CD14-positive monocyte (primary cell): ENCODE data around the gene AKAP6. TPM values are rescaled to one million over a fixed set of nuclear protein-coding genes. Genes with fewer than 3 reads are reported as not detected.

Experiments
- DNase-seq, 3 donors: peaks; one replicate each; pipeline ENCODE4 v3.0.0-alpha.2; 2011 to 2022
- H2AFZ ChIP-seq: 2 replicates; pipeline ENCODE4 v1.6.0; 2012; ENCODE audit warnings: mild to moderate bottlenecking, low read depth, low read length, inconsistent platforms; ENCODE audit not compliant: insufficient read depth, poor library complexity, severe bottlenecking
- H3K27ac ChIP-seq, 2 donors: 1 replicate in 1 of 2; 2 replicates in 1 of 2; pipeline ENCODE4 v1.5.1; 2012 to 2013; ENCODE audit warnings: low read length in 2 of 2, control low read depth in 1 of 2, inconsistent platforms in 1 of 2, low read depth in 1 of 2, mild to moderate bottlenecking in 1 of 2
- H3K27me3 ChIP-seq, 2 donors: one replicate each; pipeline versions ENCODE4 v1.6.0 to v1.6.1; 2011 to 2013; ENCODE audit warnings: low read length in 2 of 2; ENCODE audit not compliant: control insufficient read depth in 2 of 2, insufficient read depth in 2 of 2
- H3K36me3 ChIP-seq, 2 donors: replicated peaks in 1 of 2; 1 replicate in 1 of 2; 2 replicates in 1 of 2; pipeline versions ENCODE4 v1.5.1 to v1.6.1; 2012 to 2013; ENCODE audit warnings: low read length in 2 of 2, control low read depth in 1 of 2, inconsistent platforms in 1 of 2, mild to moderate bottlenecking in 1 of 2; ENCODE audit not compliant: insufficient read depth in 2 of 2, control insufficient read depth in 1 of 2
- H3K4me1 ChIP-seq, 2 donors: 1 replicate in 1 of 2; 2 replicates in 1 of 2; pipeline versions ENCODE4 v1.5.1 to v1.6.1; 2012 to 2013; ENCODE audit warnings: low read length in 2 of 2, control low read depth in 1 of 2, inconsistent platforms in 1 of 2, mild to moderate bottlenecking in 1 of 2, moderate library complexity in 1 of 2; ENCODE audit not compliant: insufficient read depth in 2 of 2, control insufficient read depth in 1 of 2
- H3K4me2 ChIP-seq: replicated peaks from 2 replicates; pipeline ENCODE3; 2012; ENCODE audit warnings: low read length, moderate library complexity, mild to moderate bottlenecking; ENCODE audit not compliant: poor library complexity, severe bottlenecking; ENCODE audit errors: extremely low read depth
- H3K4me3 ChIP-seq, 3 experiments: fragments of 200-600 bp in 1 of 3; sonication (generic) in 1 of 3; replicated peaks in 1 of 3; 1 replicate in 2 of 3; 2 replicates in 1 of 3; pipeline ENCODE4 v1.5.1; 2011 to 2013; ENCODE audit warnings: low read length in 3 of 3, mild to moderate bottlenecking in 3 of 3, control low read depth in 2 of 3, low read depth in 2 of 3, inconsistent platforms in 1 of 3, moderate library complexity in 1 of 3
- H3K79me2 ChIP-seq: 2 replicates; pipeline ENCODE4 v1.6.0; 2012; ENCODE audit warnings: mild to moderate bottlenecking, control low read depth, inconsistent platforms, low read length, moderate library complexity; ENCODE audit not compliant: insufficient read depth
- H3K9ac ChIP-seq: 2 replicates; pipeline ENCODE4 v1.6.0; 2017; ENCODE audit warnings: low read length, mild to moderate bottlenecking; ENCODE audit not compliant: insufficient read depth, poor library complexity, severe bottlenecking
- H3K9me3 ChIP-seq, 2 donors: replicated peaks in 1 of 2; 1 replicate in 1 of 2; 2 replicates in 1 of 2; pipeline versions ENCODE4 v1.5.1 to v1.6.1; 2012 to 2013; ENCODE audit warnings: low read length in 2 of 2, control low read depth in 1 of 2; ENCODE audit not compliant: control insufficient read depth in 1 of 2, insufficient read depth in 1 of 2
- H4K20me1 ChIP-seq: 2 replicates; pipeline ENCODE4 v1.6.0; 2012; ENCODE audit warnings: mild to moderate bottlenecking, low read length, control low read depth, moderate library complexity; ENCODE audit not compliant: insufficient read depth
- H3K27ac Mint-ChIP-seq, 7 donors: one replicate each; pipeline ENCODE4 v1.8.0; 2020; ENCODE audit warnings: mild to moderate bottlenecking in 7 of 7, mixed read lengths in 7 of 7, moderate library complexity in 6 of 7, inconsistent platforms in 2 of 7
- H3K27me3 Mint-ChIP-seq, 3 donors: one replicate each; pipeline ENCODE4 v1.8.0; 2021 to 2022; ENCODE audit warnings: low read depth in 3 of 3, mild to moderate bottlenecking in 3 of 3, mixed read lengths in 3 of 3, moderate library complexity in 3 of 3, inconsistent platforms in 1 of 3
- H3K36me3 Mint-ChIP-seq, 2 donors: one replicate each; pipeline ENCODE4 v1.8.0; 2020; ENCODE audit warnings: mixed read lengths in 2 of 2, inconsistent platforms in 1 of 2, mild to moderate bottlenecking in 1 of 2
- H3K4me1 Mint-ChIP-seq: one replicate; pipeline ENCODE4 v1.8.0; 2020; ENCODE audit warnings: mild to moderate bottlenecking, mixed read lengths
- H3K4me3 Mint-ChIP-seq, 2 donors: one replicate each; pipeline ENCODE4 v1.8.0; 2020; ENCODE audit warnings: mild to moderate bottlenecking in 2 of 2, mixed read lengths in 2 of 2, moderate library complexity in 1 of 2
- H3K9me3 Mint-ChIP-seq, 7 donors: one replicate each; pipeline ENCODE4 v1.8.0; 2020 to 2022; ENCODE audit warnings: mixed read lengths in 7 of 7, mild to moderate bottlenecking in 6 of 7, moderate library complexity in 6 of 7, inconsistent platforms in 2 of 7
- CTCF ChIP-seq: fragments of 200-600 bp; IDR thresholded peaks from one replicate; pipeline ENCODE4 v1.8.0; 2022; ENCODE audit warnings: antibody characterized with exemption, mild to moderate bottlenecking
- WGBS: methylation state at CpG from one replicate; pipeline ENCODE4 v1.1.5; 2013; ENCODE audit warnings: missing lambda C conversion rate; ENCODE audit not compliant: insufficient coverage; 5-methylcytosine and 5-hydroxymethylcytosine counted together
- intact Hi-C, 2 donors: fragments of 100-400 bp; cut with micrococcal nuclease; formaldehyde crosslinking; loops; one replicate each; pipeline versions ENCODE4 v1.15.0 to v1.15.1; 2023
- polyA plus RNA-seq, 3 donors: library from polyadenylated mRNA; depleted of rRNA in 1 of 3; unstranded in 2 of 3; stranded (reverse) in 1 of 3; fragments of 300-500 nt in 2 of 3; fragments of >200 nt in 1 of 3; fragmentation: Illumina TruSeq in 2 of 3; gene quantifications; 1 replicate in 2 of 3; 2 replicates in 1 of 3; pipeline ENCODE4 v1.2.3, GENCODE V29; 2012 to 2021

AKAP6 gene
- polyA plus RNA-seq, 3 donors = not detected

GRCh38 chr14:32774214-32774613, 445.1 kb downstream of the AKAP6 start:
- H3K4me3 Mint-ChIP-seq = no peak overlapping the region
- no peaks in the 10 kb centered on the region for H3K27me3 ChIP-seq
- intact Hi-C loops = no loop called here
- no peak overlapping the region for H3K4me2 ChIP-seq
- no peaks in the 10 kb centered on the region for H4K20me1 ChIP-seq
- no peaks in the 10 kb centered on the region for H3K4me1 ChIP-seq
- no CpG with 5 or more reads among the region's 2 CpGs for WGBS
- no peaks in the 10 kb centered on the region for H3K79me2 ChIP-seq
- H3K36me3 ChIP-seq = no peaks in the 10 kb centered on the region
- no peaks in the 10 kb centered on the region for H3K4me1 Mint-ChIP-seq
- H3K27me3 Mint-ChIP-seq = no peaks in the 10 kb centered on the region
- no peak overlapping the region for H3K27ac ChIP-seq
- H2AFZ ChIP-seq = no peak overlapping the region
- H3K9me3 ChIP-seq = peaks cover 0 to 10% of the 10 kb centered on the region in 2 donors
- H3K36me3 Mint-ChIP-seq = no peaks in the 10 kb centered on the region
- TF ChIP-seq CTCF = no peak
- no peak overlapping the region for H3K4me3 ChIP-seq
- no peak overlapping the region for H3K27ac Mint-ChIP-seq
- peaks cover under 1 to 9% (median 4%) of the 10 kb centered on the region in 7 donors for H3K9me3 Mint-ChIP-seq
- no peak for DNase-seq
- H3K9ac ChIP-seq = no peak overlapping the region

- Histone ChIP-seq H4K20me1 (no peaks in the 10 kb centered on the region), H3K27me3 (no peaks in the 10 kb centered on the region), H3K9me3 (peaks cover 0 to 11% of the 10 kb centered on the region in 2 donors), H3K4me1 (no peaks in the 10 kb centered on the region), H3K36me3 (no peaks in the 10 kb centered on the region), H2AFZ (no peak overlapping the region), H3K4me3 (no peak overlapping the region), H3K9ac (no peak overlapping the region), H3K79me2 (no peaks in the 10 kb centered on the region), H3K27ac (no peak overlapping the region), H3K4me2 (no peak overlapping the region)
- no peak for TF ChIP-seq CTCF
- intact Hi-C loops = no loop called here
- Mint-ChIP-seq H3K4me3 (no peak overlapping the region), H3K27me3 (no peaks in the 10 kb centered on the region), H3K4me1 (no peaks in the 10 kb centered on the region), H3K9me3 (peaks cover 0 to 9% (median 4%) of the 10 kb centered on the region in 7 donors), H3K36me3 (no peaks in the 10 kb centered on the region), H3K27ac (no peak overlapping the region)
- WGBS = no CpG with 5 or more reads among the region's 1 CpG
- no peak for DNase-seq
Measured at GRCh38 chr14:32779840-32780239, 450.7 kb downstream of the AKAP6 start.
